GM18526 (cell line): ENCODE measurements around the gene TMC1.

ENCODE experiments used
- POLR2A ChIP-seq: IDR thresholded peaks from 3 replicates; pipeline ENCODE4 v1.6.1; 2011; ENCODE audit not compliant: insufficient read length; ENCODE audit errors: extremely low read depth

Gene TMC1

DNA sequence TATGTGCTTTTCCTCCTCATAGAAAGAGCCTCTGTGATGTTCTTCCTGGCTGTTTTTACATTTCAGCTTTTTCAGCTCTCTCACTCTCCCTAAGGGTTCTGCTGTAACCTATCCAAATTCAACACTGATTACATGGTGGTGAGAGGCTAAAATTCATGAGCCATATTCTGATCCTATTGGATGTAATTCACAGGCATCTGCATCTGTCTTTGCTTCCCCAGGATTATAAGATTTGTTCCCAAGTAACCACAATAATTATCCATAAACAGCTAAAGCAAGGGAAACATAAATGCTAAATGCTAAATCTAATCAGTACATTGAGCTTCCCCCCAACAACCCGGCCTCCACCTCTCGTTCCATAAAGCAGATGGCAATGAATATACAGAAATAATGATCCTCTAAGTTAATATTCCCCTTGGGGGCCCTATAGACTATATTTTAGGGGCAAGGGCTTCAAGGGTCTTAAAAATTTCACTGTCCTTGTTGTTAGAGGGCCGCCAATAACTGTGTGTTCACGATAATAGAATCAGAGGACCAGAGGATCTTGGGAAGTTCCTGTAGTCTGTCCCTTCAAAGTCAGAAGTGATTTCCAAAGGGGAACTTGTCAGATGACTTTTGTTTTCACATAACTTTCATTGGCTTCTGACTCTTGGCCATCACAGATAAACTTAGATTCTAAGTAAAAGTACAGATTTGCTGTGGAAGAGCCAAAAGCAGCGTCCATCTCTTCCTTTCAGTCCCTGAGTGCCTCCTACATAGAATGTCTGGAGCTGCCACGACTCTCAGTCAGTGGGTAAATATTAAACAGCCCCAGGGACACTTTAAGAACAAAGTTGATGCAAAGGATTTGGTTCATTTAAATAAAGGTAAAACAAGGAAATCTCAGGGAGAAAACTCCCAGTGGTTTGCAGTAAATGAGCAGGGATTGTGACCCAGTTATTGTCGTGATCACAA is 305.9 kb downstream of the TMC1 start:
- no peak for TF ChIP-seq POLR2A

DNA sequence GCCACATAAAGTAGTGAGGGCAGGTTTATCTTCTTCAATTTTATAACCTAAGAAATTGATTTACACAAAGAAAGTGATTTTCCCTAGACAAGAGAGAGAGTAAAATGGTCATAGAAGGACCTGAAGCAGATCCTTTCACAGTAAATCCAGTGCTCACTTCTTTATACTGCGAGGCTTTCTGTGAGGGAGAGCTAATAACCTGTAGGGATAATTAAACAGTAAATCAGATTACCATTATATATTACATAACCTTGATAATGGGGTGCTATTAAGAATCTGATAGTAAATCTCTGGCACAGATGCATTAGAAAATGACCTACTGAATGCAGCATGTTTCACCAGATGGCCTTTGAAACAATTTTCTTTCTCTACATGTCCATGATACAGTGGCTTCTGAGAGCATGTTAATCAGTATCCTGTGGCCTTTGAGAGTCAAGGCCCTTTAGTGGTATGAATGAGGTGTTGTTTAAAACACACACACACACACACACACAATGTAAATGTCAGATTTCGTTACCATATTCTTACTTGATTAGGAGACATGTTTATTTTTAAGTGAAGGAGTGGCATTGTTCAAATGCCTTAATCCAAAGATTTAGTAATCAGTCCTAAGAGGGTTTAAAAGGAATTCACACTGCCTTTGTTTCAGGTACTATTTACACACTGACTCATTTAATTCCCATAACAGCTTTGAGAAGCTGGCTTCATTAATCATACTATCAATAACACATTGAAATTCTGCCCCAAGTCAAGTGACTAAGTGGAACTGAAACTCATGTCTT is 306.7 kb downstream of the TMC1 start:
- no peak for TF ChIP-seq POLR2A

DNA sequence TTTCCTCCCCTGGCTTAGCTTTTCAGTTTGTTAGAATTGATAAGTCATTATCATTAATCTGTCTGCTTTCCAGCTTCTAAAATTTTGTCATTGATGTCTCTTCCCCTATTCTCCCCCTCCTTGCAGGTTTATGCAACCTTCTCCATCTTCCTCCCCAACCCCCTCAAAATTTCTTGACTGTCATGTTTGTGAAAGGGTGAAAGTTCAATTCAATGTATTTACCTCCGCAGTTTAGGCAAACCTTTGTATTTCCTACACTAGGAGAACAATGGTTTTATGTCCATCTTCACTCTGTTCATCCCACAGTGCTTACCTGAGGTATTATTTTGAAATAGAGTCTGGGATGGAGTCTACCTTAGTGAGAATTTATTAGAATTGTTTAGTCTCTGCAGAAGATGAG is 313.6 kb downstream of the TMC1 start:
- no peak for TF ChIP-seq POLR2A

DNA sequence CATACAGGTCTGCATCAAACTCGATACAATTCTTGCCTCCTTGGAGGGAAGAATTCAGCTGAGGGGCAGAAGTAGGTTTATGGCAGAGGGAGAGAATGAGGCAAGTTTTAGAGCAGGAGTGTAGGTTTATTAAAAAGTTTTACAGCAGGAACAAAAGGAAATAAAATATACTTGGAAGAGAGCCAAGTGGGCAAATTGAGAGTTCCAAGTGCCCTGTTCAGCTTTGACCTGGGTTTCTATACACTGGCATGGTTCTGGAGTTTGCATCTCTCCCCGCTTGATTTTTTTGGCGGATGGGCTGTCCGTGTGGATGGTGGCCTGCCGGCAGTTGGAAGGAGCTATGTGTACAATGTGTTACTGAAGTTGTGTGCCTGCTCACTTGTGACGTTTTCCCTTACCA is 315.4 kb downstream of the TMC1 start:
- no peak for TF ChIP-seq POLR2A

DNA sequence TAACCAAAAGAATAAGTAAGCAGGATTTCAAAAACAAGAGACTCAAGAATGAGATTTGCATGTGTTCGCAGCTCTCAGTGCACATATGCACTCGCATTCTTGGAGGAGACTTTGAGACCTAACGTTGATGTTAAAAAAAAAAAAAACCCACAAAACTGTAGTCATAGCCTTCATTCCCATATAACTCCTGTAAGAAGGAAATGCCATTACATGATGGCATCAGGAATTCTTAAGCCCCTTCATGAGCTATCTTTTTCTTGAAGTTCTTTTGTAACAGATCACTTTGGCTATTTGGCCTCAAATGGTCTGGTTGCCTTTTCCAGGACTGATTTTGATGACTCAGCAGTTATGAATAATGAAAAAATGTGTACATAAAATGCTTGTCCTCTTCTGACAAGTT is 317.7 kb downstream of the TMC1 start:
- no peak for TF ChIP-seq POLR2A

DNA sequence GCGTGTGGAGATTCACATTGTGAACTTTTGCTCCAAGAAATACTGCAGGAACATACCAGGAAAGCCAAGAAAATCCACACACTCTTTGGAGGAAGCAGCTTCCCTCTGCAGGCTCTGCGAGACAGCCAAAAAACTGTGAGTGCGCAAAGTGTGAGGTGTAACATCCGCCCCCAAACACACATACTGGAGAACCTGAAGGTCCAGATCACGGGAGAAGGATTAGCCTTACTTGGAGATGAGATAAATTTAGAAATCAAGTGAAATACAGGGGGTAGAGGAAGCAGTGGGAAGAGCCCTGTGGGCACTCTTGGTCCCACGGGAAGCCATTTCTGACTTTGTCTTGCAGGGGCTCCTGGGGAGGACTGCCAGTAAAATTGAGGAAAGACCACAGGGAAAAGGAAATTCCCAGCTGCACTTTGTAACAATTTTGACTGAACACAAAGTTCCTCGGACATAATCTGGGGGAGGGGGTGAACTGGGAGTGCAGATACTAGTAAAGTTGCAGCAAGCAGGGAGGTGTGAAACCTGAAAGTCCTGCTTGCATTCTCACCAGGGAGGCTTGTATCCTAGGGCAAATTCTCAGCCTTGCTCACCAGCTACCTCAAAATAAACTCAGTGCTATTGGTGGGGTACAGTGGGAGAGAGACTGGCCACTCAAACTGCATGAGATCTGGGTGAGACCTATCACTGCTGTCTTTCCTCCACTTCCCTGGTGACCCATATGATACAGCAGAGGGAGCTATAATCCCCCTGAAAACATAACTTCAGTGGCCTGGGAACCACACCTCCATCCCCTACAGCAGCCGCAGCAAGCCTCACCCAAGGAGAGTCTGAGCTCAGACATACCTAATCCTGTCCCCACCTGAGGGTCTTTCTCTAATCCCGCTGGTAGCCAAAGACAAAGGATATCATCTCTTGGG is 322.4 kb downstream of the TMC1 start:
- TF ChIP-seq POLR2A: no peak

DNA sequence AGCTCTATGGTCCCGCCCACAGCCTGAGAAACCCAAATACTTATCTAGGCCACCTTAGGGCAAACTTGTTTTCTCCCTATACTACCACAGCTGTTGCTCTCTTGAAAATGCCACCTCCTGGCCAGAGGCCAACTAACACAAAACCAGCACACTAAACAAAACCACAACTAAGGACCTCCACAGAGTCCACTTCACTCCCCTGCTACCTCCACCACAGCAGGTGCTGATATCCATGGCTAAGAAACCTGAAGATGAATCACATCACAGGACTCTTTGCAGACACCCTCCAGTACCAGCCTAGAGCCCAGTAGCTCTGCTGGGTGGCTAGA is 323.0 kb downstream of the TMC1 start:
- TF ChIP-seq POLR2A: no peak

DNA sequence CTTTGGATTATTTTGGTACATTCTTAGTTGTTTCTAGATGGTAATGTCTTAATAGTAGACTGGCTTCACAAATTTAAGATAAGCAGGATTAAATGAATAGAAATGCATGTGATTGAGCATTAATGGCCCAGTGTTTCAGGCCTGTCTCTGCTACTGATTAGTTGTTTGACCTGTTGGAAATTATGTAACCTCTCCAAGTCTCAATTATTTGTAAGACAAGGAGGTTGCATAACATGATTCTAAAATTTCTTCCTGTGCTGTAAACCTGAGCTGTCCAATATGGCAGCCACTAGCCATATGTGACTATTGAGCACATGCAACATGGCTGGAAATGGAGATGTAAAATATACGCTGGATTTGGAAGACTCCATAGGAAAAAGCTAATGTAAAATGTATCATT is 333.9 kb downstream of the TMC1 start:
- TF ChIP-seq POLR2A: no peak

DNA sequence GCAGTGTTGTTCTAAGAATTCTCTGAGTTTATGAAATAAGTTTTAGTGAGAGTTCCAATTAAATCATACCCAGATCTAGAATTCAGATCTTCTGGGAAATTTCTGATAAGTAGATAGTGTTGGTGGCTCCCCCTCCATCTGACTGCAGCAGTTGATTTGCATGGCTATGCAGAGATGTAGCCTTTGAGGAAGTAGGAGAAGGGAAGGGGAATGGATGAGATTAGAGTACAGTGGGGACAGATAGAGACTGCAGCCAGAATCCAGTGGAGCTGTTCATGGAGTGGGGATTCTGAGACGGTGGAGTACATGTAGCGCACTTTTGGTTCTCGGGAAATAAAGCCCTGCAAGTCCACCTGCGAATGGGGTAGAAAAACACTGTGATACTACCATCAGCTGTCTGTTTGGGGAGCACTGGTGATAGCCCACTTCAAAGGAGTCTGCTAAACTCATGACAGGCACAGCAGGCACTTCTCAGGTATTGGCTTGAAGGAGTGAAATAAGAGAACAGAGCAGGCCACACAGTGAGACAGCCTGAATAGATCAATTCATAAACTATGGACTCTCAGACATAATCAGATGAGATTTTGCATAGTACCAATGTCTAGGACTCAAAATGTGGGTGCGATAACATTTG is 334.6 kb downstream of the TMC1 start:
- TF ChIP-seq POLR2A: no peak

DNA sequence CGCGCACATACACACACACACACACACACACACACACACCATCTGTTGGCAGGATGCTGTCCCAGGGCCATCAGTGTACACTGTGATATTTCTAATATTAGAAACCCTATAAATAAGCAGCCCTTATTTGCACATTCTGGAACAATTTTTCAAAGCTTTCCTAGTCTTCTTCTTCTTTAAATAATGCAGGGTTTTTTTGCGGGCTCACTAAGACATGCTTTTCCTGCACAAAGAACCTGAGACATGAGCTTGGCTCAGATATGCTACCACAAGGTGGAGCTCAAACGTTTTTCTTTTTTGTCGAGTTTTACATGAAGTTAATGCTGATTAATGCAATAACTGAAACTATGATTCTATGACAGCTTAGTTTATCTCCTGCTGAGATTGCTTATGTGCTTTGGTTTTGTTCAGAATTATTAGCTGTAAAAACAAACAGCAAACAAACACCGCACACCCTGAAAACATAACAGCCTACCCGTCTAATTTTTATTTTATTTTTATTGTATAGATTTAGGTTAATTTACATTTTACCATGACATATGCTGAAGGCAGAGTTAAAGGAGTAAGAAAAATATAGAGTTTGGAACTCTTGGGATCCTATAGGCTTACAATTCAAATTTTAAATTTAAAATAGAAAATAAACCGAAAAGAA is 335.7 kb downstream of the TMC1 start:
- no peak for TF ChIP-seq POLR2A

DNA sequence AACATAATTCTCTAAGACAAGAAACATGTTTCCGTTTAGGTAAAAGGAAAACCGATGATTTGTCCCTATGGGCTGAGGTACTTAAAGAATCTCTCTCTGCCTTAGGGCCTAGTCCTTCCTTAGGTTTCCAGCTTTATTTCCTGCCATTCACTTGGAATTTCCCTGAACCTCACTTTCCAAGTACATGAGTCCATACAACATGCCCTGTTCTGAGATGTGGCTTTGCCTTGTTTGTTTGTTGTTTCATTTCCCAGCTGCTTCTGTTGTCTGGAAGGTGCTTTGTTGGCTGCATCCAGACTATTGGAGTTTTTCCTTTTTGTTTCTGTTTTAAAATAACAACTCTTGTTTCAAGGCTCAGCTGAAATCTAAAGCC is 336.2 kb downstream of the TMC1 start:
- TF ChIP-seq POLR2A: no peak

DNA sequence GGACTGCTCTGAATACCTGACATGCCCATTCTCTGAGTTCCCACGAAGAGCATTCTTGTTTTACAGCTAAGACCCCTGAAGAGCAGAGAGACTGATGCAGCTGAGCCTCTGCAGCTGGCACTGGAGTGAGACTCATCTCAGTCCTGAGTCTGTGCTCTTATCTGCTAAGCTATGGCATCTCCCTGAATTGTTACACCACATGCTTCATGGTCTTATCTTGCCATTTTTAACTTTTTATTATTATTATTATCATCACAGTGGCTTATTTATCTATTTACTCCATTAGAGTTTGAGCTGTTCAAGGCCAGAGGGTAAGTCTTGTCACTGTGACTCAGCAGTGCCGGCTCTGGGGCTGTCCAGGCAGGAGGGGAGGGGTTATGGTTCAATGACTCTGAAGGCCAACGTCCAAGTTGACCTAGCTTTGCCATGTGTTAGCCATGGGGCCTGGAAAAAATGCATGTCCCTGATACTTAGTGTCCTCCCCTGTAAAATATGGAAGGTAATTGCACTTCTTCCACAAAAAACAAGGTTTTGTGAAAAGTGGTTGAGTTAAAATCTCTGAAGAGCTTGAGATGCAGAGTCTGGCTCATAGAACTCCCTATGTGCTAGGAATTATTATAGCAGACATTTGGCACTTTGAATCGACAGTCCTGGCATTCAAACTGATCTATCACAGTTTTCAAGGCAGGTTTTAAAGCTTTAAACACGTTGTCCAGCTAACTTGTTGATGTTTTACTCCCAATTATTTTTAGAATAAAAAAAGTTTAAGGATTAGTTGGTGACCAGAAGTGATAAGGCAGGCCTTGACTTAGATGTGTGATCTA is 336.9 kb downstream of the TMC1 start:
- no peak for TF ChIP-seq POLR2A

DNA sequence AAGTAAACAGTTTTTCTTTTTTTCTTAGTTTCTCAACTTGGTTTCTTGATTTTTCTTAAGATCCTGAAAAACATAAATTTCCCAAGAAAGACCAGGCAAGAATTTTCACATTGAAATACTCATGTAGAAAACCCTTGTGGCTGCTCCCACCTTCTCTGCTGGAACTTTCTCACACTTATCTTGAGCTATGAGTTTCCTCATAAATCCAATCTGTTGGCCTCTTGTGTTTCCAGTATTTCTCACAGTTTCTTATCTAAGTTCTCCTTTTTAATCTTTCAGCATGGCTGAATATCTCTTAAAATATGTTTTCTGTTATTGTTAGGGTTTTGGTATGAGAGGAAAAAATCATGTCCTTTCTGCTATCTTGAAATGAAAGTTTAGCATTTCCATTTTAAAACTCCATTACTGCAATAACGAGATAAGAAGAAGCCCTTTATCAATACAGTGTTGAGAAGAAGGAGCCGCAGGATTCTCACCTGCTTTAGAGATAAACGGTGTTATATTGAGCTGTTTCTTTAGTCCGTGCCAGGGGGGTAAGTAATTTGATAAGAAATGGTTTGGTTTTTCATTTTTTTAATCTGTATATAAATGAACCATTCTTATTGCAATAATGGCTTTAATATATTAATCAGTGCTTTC is 342.2 kb downstream of the TMC1 start:
- no peak for TF ChIP-seq POLR2A
